GM21528 (cell line): ENCODE results near the gene ELK1.
A peak's percentile ranks its signal among the peaks of the same experiment; 100 is the strongest.
"Not testable (repeated sequence)": the region's sequence is repeated elsewhere in the genome, so short reads cannot be mapped to it uniquely, and the experiment has no call there.

Experiments used
- ATAC-seq: cut with Tn5 transposase; IDR thresholded peaks from one replicate; pipeline ENCODE4 v1.9.1; 2021; ENCODE audit warnings: mild to moderate bottlenecking, moderate library complexity; ENCODE audit not compliant: unreplicated experiment, low FRiP score

The ELK1 gene, protein sequence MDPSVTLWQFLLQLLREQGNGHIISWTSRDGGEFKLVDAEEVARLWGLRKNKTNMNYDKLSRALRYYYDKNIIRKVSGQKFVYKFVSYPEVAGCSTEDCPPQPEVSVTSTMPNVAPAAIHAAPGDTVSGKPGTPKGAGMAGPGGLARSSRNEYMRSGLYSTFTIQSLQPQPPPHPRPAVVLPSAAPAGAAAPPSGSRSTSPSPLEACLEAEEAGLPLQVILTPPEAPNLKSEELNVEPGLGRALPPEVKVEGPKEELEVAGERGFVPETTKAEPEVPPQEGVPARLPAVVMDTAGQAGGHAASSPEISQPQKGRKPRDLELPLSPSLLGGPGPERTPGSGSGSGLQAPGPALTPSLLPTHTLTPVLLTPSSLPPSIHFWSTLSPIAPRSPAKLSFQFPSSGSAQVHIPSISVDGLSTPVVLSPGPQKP

DNA sequence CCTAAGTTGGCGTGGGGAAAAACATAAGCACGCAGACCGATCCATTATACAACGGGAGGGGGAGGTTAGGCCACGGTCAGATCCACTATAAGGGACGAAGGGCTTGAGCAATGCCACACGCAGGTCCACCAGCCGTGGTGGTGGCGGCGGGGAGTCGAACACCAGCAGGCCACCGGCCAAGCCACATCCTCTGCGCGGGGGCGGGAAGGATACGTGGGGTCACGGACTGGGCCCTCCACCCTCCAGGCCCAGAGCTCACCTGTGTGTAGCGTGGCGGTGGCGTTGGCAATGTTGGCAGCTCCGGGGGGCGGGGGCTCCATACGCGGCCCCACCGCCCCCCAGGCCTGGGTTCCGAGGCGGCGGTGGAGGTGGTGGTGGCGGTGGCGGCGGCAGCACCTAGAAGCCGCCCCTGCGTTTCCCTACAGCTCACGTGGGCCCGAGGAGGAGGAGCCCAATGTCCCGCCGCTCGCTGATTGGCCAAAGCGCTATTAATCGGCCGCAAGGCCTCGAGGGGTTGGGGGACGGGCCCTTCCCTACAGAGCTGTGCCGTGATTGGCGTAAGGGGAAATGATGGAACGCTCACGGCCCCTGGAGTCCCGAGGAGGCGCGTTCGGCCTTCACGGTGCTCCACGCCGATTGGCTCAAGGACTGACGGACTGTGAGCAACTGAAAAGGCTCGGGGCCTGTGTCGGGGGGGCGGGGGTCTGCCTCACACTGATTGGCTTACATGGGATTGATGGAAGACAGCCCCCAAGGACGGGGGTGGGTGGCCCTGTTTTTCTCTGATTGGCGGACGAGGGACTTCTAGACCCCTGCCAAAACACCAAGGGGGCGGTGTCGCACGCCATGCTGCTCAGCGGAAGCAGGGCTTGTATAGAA is at the start of gene ELK1:
Gene ELK1 (minus strand): TSS at position 400 of the 879 bp plus-strand sequence. CDS start 9,122 bp downstream, outside the sequence.
- peak; percentile 92 for ATAC-seq

DNA sequence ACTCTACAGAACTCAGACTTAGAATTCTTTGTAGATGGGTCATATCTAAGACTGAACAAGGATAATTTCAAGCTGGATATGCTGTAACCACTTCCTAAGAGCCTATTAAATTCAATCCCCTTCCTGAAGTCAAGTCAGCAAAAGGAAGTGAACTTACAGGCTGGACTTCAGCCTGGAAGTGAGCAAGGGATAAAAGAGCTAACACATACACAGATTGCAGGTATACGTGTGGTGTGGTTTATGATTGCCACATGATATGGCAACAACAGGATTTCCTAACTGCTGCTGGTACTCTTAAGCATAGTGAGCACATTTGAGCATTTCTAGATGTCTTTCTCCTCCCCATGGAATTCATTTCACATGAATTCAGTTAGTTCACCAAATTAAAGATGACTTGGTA is 46.8 kb upstream of the ELK1 start:
- ATAC-seq, result no peak

DNA sequence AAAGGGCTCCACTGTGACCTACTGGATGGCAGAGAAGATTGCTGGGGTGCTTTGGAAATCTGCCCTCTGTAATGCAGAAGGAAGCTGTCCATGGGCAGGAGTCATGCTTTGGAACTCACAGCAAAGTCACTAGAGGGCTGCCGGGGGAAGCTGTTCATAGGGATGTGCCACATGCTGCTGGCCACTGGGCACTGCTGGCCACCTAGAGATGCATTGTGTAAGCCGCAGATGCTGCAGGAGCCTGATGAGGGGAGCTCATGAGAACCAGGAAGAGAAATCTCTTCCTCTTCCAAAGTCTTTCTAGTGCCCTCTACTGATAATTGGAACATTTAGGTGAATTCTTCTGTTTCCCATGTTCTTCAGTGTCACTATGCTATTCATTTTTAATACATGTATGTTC is 39.8 kb upstream of the ELK1 start:
- ATAC-seq, result no peak

DNA sequence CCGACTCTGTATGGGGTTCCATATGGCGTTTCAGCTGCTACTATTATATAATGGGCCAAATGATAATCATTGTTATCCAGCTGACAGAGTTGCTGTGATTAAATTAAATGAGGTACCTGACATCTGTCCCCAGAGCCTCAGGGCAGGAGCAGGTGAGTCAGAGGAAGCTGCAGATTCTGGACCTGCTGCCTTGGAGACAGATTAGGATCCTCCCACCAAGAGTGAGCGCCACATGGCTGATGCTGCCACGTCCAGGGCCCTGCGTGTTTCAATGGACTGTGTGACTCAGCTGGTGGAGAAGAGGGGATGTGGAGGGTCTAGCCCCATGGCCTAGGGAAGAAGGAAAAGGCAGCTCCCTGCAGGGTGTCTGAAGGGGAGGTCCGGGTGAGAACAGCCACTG is 36.9 kb upstream of the ELK1 start:
- ATAC-seq, result no peak

DNA sequence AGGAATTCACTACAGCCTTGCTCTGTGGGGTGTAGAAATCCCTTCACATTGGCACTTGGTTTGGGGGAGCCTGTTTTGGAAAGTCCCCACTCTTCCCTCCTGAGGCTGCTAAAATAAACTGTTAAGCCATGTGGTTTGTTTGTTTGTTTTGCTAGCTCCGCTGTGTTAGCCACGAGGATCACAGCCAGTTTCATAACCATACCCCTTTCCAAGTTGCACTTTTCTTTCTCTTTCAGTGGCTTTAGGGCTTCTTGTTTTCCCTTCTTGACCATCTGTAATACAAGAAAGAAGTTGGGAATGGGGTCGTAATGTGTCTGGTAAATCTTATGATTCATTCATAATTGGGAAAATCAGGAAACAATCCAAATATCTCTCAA is 33.5 kb upstream of the ELK1 start:
- no peak for ATAC-seq

DNA sequence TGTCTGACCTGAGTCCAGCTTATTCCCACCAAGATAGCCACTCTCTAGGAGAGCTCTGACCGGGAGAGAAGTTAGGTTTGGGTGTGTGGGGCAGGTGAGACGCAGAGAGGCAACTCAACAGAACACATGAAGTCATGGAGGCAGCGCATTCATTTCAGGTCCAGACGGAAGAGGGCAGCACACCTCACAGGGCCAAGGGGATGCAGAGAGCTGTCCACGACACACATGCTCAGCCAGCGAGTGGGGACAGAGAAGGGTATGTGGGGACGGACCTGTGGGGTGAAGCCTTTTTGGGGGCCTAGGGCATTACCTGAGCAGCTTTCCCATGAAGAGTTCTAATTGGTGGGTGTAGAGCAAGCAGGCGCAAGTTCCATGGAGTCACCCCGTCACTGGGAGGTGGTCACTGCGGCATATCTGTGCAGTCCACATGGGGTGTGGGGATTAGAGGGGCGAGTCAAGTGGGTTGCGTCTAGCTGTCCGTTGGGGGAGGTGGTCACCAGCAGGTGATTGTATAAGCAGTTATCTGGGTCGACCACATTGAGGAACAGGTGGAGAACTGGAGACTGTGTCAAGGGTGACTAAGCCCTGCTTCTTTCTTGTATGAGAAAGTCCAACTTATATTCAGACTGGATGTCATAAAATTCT is 32.9 kb upstream of the ELK1 start:
- no peak for ATAC-seq

DNA sequence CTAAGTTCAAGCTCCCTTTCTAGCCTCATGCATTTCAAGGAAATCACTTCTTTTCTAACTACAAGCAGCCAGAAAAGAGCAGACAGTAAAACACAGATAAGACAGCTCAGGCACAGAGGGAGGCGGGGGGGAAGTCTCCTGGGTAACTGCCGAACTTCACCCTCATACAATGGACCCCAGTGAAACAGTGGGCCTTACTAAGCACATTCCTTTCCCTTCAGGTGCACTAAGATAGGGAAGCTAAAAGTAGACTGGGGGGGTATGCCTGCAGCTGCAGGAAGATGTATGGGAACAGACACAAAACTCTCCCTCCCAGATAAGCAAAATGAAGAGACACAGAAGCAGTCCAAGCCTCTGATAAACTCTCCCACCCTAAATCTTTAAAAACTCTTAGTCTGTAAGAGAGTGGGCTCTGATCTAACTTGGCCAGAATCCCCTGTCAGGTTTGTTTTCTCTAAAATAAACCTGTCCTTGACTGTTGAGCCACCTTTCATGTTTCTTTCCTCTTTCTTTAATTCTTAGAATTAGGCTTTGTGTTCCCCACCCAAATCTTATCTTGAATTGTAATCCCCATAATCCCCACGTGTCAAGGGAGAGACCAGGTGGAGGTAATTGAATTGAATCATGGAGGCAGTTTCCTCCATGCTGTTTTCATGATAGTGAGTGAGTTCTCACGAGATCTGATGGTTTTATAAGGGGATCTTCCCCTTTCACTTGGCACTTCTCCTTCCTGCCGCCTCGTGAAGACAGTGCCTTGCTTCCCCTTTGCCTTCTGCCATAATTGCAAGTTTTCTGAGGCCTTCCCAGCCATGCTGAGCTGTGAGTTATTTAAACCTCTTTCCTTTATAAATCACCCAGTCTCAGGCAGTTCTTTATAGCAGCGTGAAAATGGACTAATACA is 25.8 kb upstream of the ELK1 start:
- ATAC-seq, result not testable (repeated sequence)

DNA sequence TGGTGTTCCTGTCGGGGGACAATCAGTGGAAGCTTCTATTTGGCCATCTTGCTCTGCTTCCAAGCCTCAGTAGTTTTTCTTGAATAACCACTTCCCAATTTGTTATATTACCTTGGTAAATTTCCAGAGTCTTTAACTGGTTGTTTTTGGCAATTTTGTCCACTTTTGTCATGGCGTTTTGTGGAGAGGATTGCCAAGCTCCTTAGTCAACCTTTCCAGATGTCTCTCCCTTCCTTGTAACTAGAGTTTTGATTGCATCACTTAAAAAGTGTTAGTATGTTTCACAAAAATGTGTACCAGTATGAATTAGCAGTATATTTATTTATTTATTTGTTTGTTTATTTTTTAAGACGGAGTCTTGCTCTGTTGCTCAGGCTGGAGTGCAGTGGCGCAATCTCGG is 24.4 kb upstream of the ELK1 start:
- no peak for ATAC-seq

DNA sequence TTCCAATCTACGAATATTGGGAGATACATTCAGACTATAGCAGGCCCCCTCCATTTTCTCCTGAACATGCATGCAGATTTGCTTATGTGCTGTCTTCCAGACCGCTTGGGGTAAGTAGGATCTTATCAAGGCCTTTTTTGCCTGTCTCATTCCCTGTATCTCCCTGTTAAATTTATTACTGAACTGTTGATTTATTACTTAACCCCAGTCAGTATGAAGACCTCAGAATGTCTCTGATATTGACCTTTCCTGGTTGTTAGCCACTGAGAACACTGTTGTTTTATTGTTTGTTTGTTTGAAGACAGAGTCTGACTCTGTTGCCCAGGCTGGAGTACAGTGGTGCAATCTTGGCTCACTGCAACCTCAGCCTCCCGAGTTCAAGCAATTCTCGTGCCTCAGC is 15.4 kb upstream of the ELK1 start:
- ATAC-seq, result not testable (repeated sequence)

DNA sequence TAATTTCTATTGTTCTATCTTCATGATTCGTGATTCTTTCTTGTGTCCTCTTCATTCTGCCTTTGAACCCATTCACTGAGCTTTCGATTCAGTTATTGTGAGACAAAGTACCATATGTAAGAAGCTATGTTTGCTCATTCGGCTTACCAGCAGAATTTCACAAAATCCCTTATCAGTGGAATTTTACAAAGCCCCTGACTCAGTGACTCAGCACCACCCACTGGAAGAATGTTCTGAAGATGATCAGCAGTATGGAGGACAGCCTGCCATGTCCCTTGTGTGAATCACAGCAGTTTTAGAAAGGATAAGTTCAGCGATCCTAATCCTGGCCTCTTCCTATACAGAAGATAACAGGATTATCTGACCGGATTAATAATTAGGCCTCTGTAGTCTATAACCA is 14.4 kb upstream of the ELK1 start:
- ATAC-seq, result no peak

DNA sequence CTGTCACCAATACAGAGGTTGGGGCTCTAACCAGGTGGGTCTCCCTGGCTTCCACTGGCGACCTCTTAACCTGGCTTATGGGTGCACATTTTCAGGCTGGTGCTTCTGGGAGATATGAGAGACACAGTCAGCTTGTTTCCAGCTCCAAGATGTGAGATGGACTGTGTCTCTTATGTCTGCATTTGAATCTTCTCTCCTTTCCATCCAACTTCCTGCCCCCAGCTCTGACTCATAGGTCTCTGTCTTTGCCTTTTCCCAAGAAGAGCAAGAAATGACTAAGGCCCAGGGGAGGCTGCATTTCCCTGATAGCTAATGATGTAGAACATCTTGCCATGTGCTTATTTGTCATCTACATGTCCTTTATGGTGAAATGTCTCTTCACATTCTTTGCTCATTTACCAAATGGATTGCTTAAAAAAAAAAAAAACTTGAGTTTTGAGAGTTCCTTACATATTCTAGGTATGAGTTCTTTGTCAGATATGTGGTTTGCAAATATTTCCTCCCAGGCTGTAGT is 11.8 kb upstream of the ELK1 start:
- no peak for ATAC-seq

DNA sequence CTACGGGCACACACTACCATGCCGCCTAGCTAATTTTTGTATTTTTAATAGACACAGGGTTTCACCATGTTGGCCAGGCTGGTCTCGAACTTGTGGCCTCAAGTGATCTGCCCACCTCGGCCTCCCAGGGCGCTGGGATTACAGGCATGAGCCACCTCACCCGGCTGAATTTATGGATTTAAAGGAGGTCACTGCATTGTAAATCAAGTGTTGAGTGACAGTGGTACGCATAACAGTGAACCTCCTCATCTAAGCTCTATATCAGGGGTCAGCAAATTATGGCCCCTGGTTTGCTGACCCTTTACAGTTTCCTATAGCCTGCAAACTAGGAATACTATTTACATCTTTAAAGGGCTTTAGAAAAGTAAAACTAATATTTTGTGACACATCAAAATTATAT is 11.2 kb upstream of the ELK1 start:
- ATAC-seq, result no peak

DNA sequence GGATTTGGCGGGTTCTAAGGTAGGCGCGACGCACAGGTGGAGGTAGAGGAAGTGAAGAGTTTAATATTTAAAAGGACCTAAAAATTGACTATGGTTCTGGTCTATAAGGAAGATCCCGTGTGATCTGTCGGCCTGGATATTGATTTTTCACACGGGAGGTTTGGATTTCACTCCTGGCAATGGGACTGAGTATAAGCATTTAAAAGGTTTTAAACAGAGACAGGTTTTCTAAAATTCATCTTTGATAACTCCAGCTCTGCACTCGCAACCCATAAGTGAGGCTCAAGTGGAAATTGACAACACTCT is 9.0 kb upstream of the ELK1 start:
- no peak for ATAC-seq

DNA sequence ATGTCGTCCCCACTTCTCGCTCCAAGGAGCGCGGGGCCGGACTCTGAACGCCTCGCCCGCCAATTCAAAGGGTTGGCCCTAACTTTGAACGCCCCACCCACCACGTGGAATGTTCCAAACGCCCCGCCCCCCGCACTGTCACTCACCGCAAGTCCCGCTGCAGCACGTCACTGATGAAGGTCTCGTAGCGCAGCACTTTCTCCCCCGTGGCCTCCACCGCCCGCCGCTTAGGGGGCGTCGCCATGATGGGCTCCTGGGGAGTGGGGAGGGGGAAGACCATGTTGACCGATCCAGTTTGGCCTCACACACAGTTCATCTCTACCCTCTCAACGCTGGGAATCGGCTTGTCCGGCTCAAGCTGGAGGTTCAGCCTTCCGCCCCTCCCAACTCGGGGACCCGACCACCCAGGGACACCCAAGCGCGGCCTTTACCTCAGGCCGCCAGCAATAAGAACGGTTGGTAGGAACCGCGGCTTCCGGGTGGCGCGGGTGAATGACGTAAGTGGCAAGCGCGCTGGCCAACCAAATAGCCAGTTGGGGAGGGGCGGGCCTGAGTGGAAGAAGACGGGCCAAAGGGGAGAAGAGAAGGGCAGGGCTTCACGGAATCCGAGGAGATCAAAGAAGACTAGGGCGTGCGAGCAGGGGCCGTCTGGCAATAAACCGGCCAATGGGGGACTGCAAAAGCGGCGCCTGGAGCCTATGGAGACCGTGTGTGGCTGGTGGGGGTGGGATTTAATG is 8.5 kb upstream of the ELK1 start, which contains the start of gene UXT:
Gene UXT (minus strand): TSS at position 497 of the 737 bp plus-strand sequence. CDS start 253 bp downstream, at position 244.
- peak; percentile 91 for ATAC-seq

DNA sequence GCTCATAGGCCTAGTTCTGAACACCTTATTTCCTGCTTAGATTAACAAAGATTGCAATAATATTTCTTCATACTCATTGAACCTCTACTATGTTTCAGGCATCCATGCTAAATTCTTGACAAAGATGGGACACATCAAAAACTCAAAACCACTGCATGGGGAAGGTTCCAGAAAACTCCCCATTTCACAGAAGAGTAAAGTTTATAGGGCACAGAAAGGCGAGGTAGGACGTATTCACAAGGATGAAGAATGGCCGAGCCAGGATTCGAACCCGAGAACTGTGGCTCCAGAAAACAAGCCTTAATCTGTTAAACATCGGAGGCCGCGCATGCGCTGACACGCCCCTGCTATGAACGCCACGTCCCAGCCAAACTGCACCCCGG is 7.9 kb upstream of the ELK1 start:
- ATAC-seq, result no peak

DNA sequence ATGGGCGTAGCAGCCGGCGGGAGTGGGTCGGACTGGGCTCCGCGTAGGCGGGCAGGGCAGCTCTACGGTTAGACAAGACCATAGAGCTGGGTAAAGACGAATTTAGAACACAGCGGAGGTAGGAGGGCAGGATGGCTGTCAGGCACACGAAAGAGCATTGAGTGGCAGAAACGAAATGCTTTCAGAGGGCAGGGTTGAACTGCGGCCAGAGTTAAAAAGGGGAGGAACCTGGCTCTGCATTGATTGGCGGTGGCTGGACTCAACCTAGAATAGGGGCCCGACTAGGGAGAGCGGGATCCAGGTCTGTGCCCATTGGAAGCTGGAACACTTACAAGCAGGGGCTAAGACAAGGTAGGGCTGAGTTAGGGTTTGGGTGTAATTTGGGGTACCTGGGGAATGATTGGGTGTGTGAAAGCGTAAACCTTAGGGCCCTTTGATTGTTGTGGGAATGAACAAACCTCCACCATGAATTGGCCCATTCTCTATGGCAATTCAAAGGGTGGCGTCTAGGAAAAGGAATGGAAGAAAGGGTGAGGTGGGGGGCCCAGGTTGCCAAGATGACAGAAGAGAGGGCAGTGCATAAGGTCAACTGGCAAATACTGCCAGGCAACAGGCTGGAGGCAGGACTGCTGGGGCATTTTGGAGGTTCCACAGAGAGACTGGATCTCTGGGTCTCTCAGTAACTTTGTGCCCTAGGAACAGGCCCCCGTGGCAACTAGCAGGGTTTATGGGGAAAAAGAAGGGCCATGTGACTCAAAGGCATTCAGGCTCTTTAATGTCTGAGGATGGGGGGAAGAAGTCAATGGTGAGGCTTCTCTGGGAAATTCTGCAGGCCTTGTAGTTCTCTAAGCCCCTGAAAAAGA is 911 bp upstream of the ELK1 start:
- ATAC-seq, result peak; percentile 21

DNA sequence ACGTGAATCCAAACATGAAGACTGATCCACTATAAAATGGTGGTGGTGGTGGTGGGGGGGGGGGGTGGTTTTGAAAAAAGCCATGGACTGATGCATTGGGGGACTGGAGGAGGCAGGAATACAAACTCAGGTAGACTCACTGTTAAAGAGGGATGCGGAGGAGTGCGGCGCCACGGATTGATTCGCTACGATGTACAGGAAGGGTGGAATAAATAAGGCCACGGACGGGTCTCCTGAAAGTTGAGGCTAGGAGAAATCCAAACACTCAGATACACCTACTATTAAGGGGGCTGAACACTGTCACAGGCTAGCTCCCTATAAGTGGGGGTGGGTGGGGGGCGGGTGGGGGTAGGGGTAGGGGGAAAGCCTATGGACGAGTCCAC is 591 bp downstream of the ELK1 start:
- no peak for ATAC-seq

DNA sequence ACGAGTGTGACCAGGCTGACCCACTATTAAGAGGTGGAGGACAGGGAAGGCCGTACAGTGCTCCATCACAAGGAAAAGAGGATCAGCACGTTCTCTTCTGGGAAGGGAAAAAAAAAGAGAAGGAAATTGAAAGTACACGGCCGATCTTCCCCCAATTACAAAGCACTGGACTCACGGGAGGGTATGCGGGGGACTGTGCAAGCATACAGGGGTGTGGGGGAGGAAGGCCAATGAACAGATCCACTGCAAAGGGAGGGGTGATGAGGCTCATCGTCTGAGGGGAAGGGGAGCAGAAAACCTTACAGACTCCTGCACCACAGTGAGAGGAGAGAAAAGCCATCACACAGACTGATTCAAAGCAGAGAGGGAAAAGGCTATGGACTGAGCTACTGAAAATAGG is 1.1 kb downstream of the ELK1 start:
- no peak for ATAC-seq
